Neural progenitor cell (in vitro differentiated cells): ENCODE results near the gene AKAP9. TPM values are rescaled to one million over a fixed set of nuclear protein-coding genes. Genes with fewer than 3 reads are reported as not detected.
A peak's percentile ranks its signal among the peaks of the same experiment; 100 is the strongest.

Experiments used
- DNase-seq: peaks from one replicate; pipeline ENCODE4 v3.0.0-alpha.2; 2016; ENCODE audit warnings: low spot score
- H2AFZ ChIP-seq: fragments of 200-600 bp; sonication (generic); replicated peaks from 2 replicates; pipeline ENCODE4 v1.6.1; 2016; ENCODE audit warnings: antibody characterized with exemption
- H3F3A ChIP-seq: fragments of 200-600 bp; sonication (generic); 2 replicates; pipeline ENCODE4 v1.6.1; 2016; ENCODE audit warnings: antibody characterized with exemption, low read depth
- H3K27ac ChIP-seq: fragments of 200-600 bp; sonication (generic); 2 replicates; pipeline ENCODE4 v1.5.1; 2016; ENCODE audit warnings: mild to moderate bottlenecking
- H3K27me3 ChIP-seq: fragments of 200-600 bp; sonication (generic); 2 replicates; pipeline ENCODE4 v1.6.1; 2016; ENCODE audit warnings: mild to moderate bottlenecking, moderate library complexity
- H3K36me3 ChIP-seq: fragments of 200-600 bp; sonication (generic); 2 replicates; pipeline ENCODE4 v1.5.1; 2016
- H3K4me1 ChIP-seq: fragments of 200-600 bp; sonication (generic); 2 replicates; pipeline ENCODE4 v1.6.1; 2016; ENCODE audit warnings: mixed run types
- H3K4me2 ChIP-seq: fragments of 200-600 bp; sonication (generic); 2 replicates; pipeline ENCODE4 v1.6.1; 2016
- H3K4me3 ChIP-seq: fragments of 200-600 bp; sonication (generic); 2 replicates; pipeline ENCODE4 v1.5.1; 2016
- H3K79me2 ChIP-seq: fragments of 200-600 bp; sonication (generic); 2 replicates; pipeline ENCODE4 v1.6.1; 2016; ENCODE audit warnings: low read depth
- H3K9ac ChIP-seq: fragments of 200-600 bp; sonication (generic); 2 replicates; pipeline ENCODE4 v1.6.1; 2016
- H3K9me3 ChIP-seq: fragments of 200-600 bp; sonication (generic); 2 replicates; pipeline ENCODE4 v1.5.1; 2016; ENCODE audit warnings: low read depth
- H4K20me1 ChIP-seq: fragments of 200-600 bp; sonication (generic); 2 replicates; pipeline ENCODE4 v1.6.1; 2016; ENCODE audit warnings: low read depth
- H3K27ac Mint-ChIP-seq: 3 replicates; pipeline ENCODE4 v1.8.0; 2021; ENCODE audit warnings: mixed read lengths
- H3K27me3 Mint-ChIP-seq: 2 replicates; pipeline ENCODE4 v1.8.0; 2022; ENCODE audit warnings: low read depth, mild to moderate bottlenecking, inconsistent platforms, moderate library complexity, mixed read lengths; ENCODE audit not compliant: insufficient read depth
- H3K36me3 Mint-ChIP-seq: 3 replicates; pipeline ENCODE4 v1.8.0; 2021; ENCODE audit warnings: mixed read lengths
- H3K4me1 Mint-ChIP-seq: 3 replicates; pipeline ENCODE4 v1.8.0; 2021; ENCODE audit warnings: mixed read lengths
- H3K4me3 Mint-ChIP-seq: 3 replicates; pipeline ENCODE4 v1.8.0; 2021; ENCODE audit warnings: mild to moderate bottlenecking, moderate library complexity, mixed read lengths
- H3K9me3 Mint-ChIP-seq: 3 replicates; pipeline ENCODE4 v1.8.0; 2020; ENCODE audit warnings: mixed read lengths
- CTCF ChIP-seq: fragments of 200-600 bp; sonication (generic); IDR thresholded peaks from 2 replicates; pipeline ENCODE4 v1.5.1; 2017; ENCODE audit warnings: antibody characterized with exemption, mild to moderate bottlenecking
- EZH2 ChIP-seq: fragments of 200-600 bp; sonication (generic); IDR thresholded peaks from 2 replicates; pipeline ENCODE4 v1.6.1; 2017; ENCODE audit warnings: antibody characterized with exemption, mild to moderate bottlenecking, moderate library complexity
- EZH2phosphoT487 ChIP-seq: fragments of 200-600 bp; sonication (generic); IDR thresholded peaks from 2 replicates; pipeline ENCODE4 v1.6.1; 2017; ENCODE audit warnings: antibody characterized with exemption
- total RNA-seq: library from RNA; depleted of rRNA; stranded (reverse); fragments of >200 nt; gene quantifications from 2 replicates; pipeline ENCODE4 v1.2.3, GENCODE V29; 2015; ENCODE audit warnings: low replicate concordance

AKAP9 gene
- total RNA-seq, 1 donor from 2014 or later: 93.4 TPM

- TF ChIP-seq EZH2phosphoT487 (no peak), EZH2 (no peak), CTCF (no peak)
- Mint-ChIP-seq H3K9me3 (no peaks in the 10 kb centered on the region), H3K27me3 (no peaks in the 10 kb centered on the region), H3K4me3 (no peak overlapping the region), H3K36me3 (peaks cover 14% of the 10 kb centered on the region), H3K4me1 (peaks cover 14% of the 10 kb centered on the region), H3K27ac (no peak overlapping the region)
- Histone ChIP-seq H3K27me3 (no peaks in the 10 kb centered on the region), H3K4me2 (no peak overlapping the region), H3K4me1 (peaks cover 4% of the 10 kb centered on the region), H3K36me3 (peaks cover 8% of the 10 kb centered on the region), H3K9ac (no peak overlapping the region), H3F3A (peaks cover 6% of the 10 kb centered on the region), H4K20me1 (peaks cover 11% of the 10 kb centered on the region), H3K9me3 (no peaks in the 10 kb centered on the region), H3K27ac (no peak overlapping the region), H3K4me3 (no peak overlapping the region), H3K79me2 (no peaks in the 10 kb centered on the region), H2AFZ (no peak overlapping the region)
- no peak for DNase-seq
Observed at GRCh38 chr7:92053312-92053711, 112.7 kb downstream of the AKAP9 start.

- H3K9me3 ChIP-seq: no peaks in the 10 kb centered on the region
Observed at GRCh38 chr7:92056286-92056685, 115.6 kb downstream of the AKAP9 start.

GRCh38 chr7:92057375-92057774 lies 116.7 kb downstream of the AKAP9 start:
- no peaks in the 10 kb centered on the region for H3K9me3 Mint-ChIP-seq
- H3K4me1 ChIP-seq: peaks cover 4% of the 10 kb centered on the region
- H3K4me2 ChIP-seq: no peak overlapping the region
- peaks cover 11% of the 10 kb centered on the region for H4K20me1 ChIP-seq
- H3K27ac Mint-ChIP-seq: no peak overlapping the region
- H3K27me3 ChIP-seq: no peaks in the 10 kb centered on the region
- H3K79me2 ChIP-seq: no peaks in the 10 kb centered on the region
- TF ChIP-seq CTCF (no peak), EZH2phosphoT487 (no peak), EZH2 (no peak)
- H3K36me3 ChIP-seq: peaks cover 4% of the 10 kb centered on the region
- H3K4me1 Mint-ChIP-seq: peaks cover 14% of the 10 kb centered on the region
- peaks cover 6% of the 10 kb centered on the region for H3F3A ChIP-seq
- H3K4me3 Mint-ChIP-seq: no peak overlapping the region
- no peaks in the 10 kb centered on the region for H3K27me3 Mint-ChIP-seq
- no peaks in the 10 kb centered on the region for H3K9me3 ChIP-seq
- peak; percentile 25 for DNase-seq
- no peak overlapping the region for H3K27ac ChIP-seq
- no peak overlapping the region for H3K4me3 ChIP-seq
- H3K9ac ChIP-seq: no peak overlapping the region
- H2AFZ ChIP-seq: no peak overlapping the region
- no peaks in the 10 kb centered on the region for H3K36me3 Mint-ChIP-seq

More at GRCh38 chr7:92056286-92056685, 115.6 kb downstream of the AKAP9 start:
- H3K27ac Mint-ChIP-seq: no peak overlapping the region
- H3K9me3 Mint-ChIP-seq: no peaks in the 10 kb centered on the region
- H3K36me3 Mint-ChIP-seq: no peaks in the 10 kb centered on the region
- peaks cover 11% of the 10 kb centered on the region for H4K20me1 ChIP-seq
- TF ChIP-seq CTCF: no peak
- TF ChIP-seq EZH2phosphoT487: no peak
- no peak for TF ChIP-seq EZH2
- no peak overlapping the region for H3K4me3 Mint-ChIP-seq
- H3K4me1 Mint-ChIP-seq: peaks cover 14% of the 10 kb centered on the region
- H3K36me3 ChIP-seq: peaks cover 4% of the 10 kb centered on the region
- no peak overlapping the region for H2AFZ ChIP-seq
- H3K79me2 ChIP-seq: no peaks in the 10 kb centered on the region
- no peak overlapping the region for H3K4me2 ChIP-seq
- no peaks in the 10 kb centered on the region for H3K27me3 Mint-ChIP-seq
- no peaks in the 10 kb centered on the region for H3K27me3 ChIP-seq
- H3K27ac ChIP-seq: no peak overlapping the region
- no peak overlapping the region for H3K9ac ChIP-seq
- peaks cover 6% of the 10 kb centered on the region for H3F3A ChIP-seq
- no peak for DNase-seq
- H3K4me1 ChIP-seq: peaks cover 4% of the 10 kb centered on the region
- H3K4me3 ChIP-seq: no peak overlapping the region
